Ascending aorta (tissue), 2 donors: ENCODE measurements around the gene SNX6. TPM values are rescaled to one million over a fixed set of nuclear protein-coding genes. Genes with fewer than 3 reads are reported as not detected.

Experiments used
- DNase-seq, 2 donors: peaks; one replicate each; pipeline ENCODE4 v3.0.0-alpha.2; 2019; ENCODE audit warnings: low spot score in 2 of 2
- H3K27ac ChIP-seq, 2 donors: fragments of 200-600 bp; sonication (generic); one replicate each; pipeline ENCODE4 v1.5.1; 2016 to 2017; ENCODE audit warnings: mild to moderate bottlenecking in 1 of 2
- H3K27me3 ChIP-seq: fragments of 200-600 bp; sonication (generic); one replicate; pipeline ENCODE4 v1.5.1; 2017
- H3K36me3 ChIP-seq, 2 donors: fragments of 200-600 bp; sonication (generic); one replicate each; pipeline ENCODE4 v1.5.1; 2016
- H3K4me1 ChIP-seq, 2 donors: fragments of 200-600 bp; sonication (generic); one replicate each; pipeline ENCODE4 v1.5.1; 2016 to 2017; ENCODE audit warnings: mild to moderate bottlenecking in 1 of 2
- H3K4me3 ChIP-seq, 2 donors: fragments of 200-600 bp; sonication (generic); one replicate each; pipeline ENCODE4 v1.5.1; 2016 to 2017; ENCODE audit warnings: mild to moderate bottlenecking in 1 of 2
- H3K9me3 ChIP-seq, 2 donors: fragments of 200-600 bp; sonication (generic); one replicate each; pipeline ENCODE4 v1.5.1; 2016
- CTCF ChIP-seq, 3 experiments: fragments of 200-600 bp in 2 of 3; fragments of 450-650 bp in 1 of 3; sonication (generic) in 2 of 3; IDR thresholded peaks; one replicate each; pipeline ENCODE4 v1.5.1; 2016 to 2019; ENCODE audit warnings: antibody characterized with exemption in 3 of 3, mild to moderate bottlenecking in 1 of 3, moderate library complexity in 1 of 3
- intact Hi-C: fragments of 100-400 bp; cut with DNase I; formaldehyde crosslinking; loops from one replicate; pipeline ENCODE4 v1.15.1; 2023
- total RNA-seq: library from RNA; depleted of rRNA; stranded (reverse); fragments of >200 nt; gene quantifications from one replicate; pipeline ENCODE4 v1.1.0, GENCODE V29; 2016

The SNX6 gene
- total RNA-seq, 1 donor from 2014 or later: 25.3 TPM

GRCh38 chr14:34632411-34632978, 2.5 kb upstream of the SNX6 start:
- intact Hi-C loops: loop anchor here (5.0 to 10.0 kb wide), 4 partner anchors 80 to 350 kb away; partner anchors contain the start of genes CFL2, EAPP, SPTSSA and SRP54
- Histone ChIP-seq H3K27ac (no peak overlapping the region), H3K36me3 (no peaks in the 10 kb centered on the region), H3K4me1 (peaks cover 5 to 6% of the 10 kb centered on the region in 2 donors), H3K4me3 (no peak overlapping the region), H3K27me3 (no peaks in the 10 kb centered on the region), H3K9me3 (no peaks in the 10 kb centered on the region)
- no peak for DNase-seq
- no peak for TF ChIP-seq CTCF (IDR thresholded peaks at IDR 0.05)

GRCh38 chr14:34629344-34629656, 648 bp downstream of the SNX6 start:
- Histone ChIP-seq H3K4me3 (peak overlapping the region; percentile 85 to 96), H3K27ac (peak overlapping the region; percentile 87 to 94), H3K4me1 (peaks cover 5 to 6% of the 10 kb centered on the region in 2 donors), H3K27me3 (no peaks in the 10 kb centered on the region), H3K9me3 (no peaks in the 10 kb centered on the region), H3K36me3 (peaks cover 0 to 13% of the 10 kb centered on the region in 2 donors)
- no peak for TF ChIP-seq CTCF (IDR thresholded peaks at IDR 0.05)
- DNase-seq: no peak
- intact Hi-C loops: no loop called here

DNA sequence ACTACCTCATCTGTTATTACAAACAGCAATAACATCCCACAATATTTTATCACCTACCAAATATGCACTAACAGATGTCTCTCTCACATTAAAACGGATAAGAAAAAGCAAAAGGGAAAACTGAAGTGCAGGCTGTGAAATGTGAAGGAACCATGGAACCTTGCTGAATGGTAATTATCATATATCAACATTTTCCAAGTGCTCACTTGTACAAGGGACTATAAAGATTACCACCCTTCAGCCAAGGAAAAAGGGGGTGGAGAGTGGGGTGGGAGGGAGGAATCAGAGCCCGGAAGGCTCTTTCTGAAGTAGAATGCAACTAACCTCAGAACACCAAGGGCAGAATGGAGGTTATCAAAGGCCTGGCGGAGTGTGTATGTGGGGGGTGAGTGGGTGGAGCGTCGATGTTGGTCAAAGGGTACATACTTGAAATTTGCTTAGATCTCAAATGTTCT, 1.2 kb downstream of the SNX6 start:
- H3K4me1 ChIP-seq: peaks cover 5 to 6% of the 10 kb centered on the region in 2 donors
- no peaks in the 10 kb centered on the region for H3K9me3 ChIP-seq
- peaks cover 0 to 13% of the 10 kb centered on the region in 2 donors for H3K36me3 ChIP-seq
- peak overlapping the region; percentile 85 to 96 for H3K4me3 ChIP-seq
- peak overlapping the region in 1 of 2 donors; percentile 94 for H3K27ac ChIP-seq
- TF ChIP-seq CTCF (IDR thresholded peaks at IDR 0.05): no peak
- no peaks in the 10 kb centered on the region for H3K27me3 ChIP-seq
- DNase-seq: peak in 1 of 2 donors; percentile 49
- intact Hi-C loops: no loop called here

DNA sequence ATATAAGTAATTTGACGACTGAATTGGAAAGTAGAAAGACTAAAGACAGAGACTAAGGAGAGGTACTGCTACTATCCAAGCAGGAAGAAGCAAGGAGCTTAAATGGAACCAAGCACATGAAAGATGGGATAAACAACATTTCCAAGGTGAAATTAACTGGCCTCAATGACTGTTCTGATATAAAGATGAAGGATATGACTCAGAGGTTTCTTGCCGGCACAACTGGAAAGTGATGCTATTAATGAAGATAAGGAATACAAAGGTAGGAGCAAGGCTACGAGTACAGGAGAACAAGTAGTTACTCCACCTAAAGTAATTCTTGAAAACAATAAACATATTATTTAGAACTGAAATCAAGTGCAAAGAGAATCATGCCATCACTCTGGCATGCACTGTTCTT, 6.4 kb downstream of the SNX6 start:
- peaks cover 0 to 27% of the 10 kb centered on the region in 2 donors for H3K36me3 ChIP-seq
- no peak for TF ChIP-seq CTCF (IDR thresholded peaks at IDR 0.05)
- peaks cover 0 to 5% of the 10 kb centered on the region in 2 donors for H3K4me1 ChIP-seq
- H3K27ac ChIP-seq: no peak overlapping the region
- H3K9me3 ChIP-seq: no peaks in the 10 kb centered on the region
- no peaks in the 10 kb centered on the region for H3K27me3 ChIP-seq
- H3K4me3 ChIP-seq: no peak overlapping the region
- DNase-seq: no peak
- intact Hi-C loops: no loop called here

- Histone ChIP-seq H3K9me3 (no peaks in the 10 kb centered on the region), H3K27ac (peak overlapping the region in 1 of 2 donors; percentile 25), H3K4me1 (peaks cover 0 to 2% of the 10 kb centered on the region in 2 donors), H3K27me3 (no peaks in the 10 kb centered on the region), H3K4me3 (no peak overlapping the region), H3K36me3 (peaks cover 10 to 39% of the 10 kb centered on the region in 2 donors)
- intact Hi-C loops: no loop called here
- TF ChIP-seq CTCF (IDR thresholded peaks at IDR 0.05): no peak
- peak in 1 of 2 donors; percentile 8 for DNase-seq
Observed at GRCh38 chr14:34620839-34621238, 9.1 kb downstream of the SNX6 start.
